Measurements from ENCODE around the gene PEX13. TPM values are rescaled to one million over a fixed set of nuclear protein-coding genes. Genes with fewer than 3 reads are reported as not detected.

Gene PEX13
- total RNA-seq, 1 donor from 2014 or later, result 23.4 TPM

DNA sequence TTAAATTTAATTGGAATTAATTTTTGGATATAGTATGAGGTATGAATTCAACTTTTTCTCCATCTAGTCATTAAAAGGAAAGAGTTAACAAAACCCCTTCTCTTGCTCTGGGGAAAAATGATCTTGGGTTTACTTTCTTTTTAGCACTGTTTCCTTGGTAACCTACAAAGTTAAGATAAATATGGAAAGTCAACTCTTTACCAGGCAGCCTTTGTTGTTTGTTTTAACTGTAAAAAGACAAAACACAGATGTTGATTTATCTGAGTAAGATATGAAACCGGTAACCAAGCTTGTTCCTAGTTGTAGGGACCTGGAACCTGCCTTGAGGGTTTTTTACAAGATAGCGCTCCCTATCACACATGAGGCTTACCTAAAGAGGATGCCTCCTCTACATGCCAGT, 38.0 kb downstream of the PEX13 start:
- H3K4me1 ChIP-seq, result peaks cover 11% of the 10 kb centered on the region
- intact Hi-C loops (cut with micrococcal nuclease), result no loop called here
- TF ChIP-seq, protein P1, sequence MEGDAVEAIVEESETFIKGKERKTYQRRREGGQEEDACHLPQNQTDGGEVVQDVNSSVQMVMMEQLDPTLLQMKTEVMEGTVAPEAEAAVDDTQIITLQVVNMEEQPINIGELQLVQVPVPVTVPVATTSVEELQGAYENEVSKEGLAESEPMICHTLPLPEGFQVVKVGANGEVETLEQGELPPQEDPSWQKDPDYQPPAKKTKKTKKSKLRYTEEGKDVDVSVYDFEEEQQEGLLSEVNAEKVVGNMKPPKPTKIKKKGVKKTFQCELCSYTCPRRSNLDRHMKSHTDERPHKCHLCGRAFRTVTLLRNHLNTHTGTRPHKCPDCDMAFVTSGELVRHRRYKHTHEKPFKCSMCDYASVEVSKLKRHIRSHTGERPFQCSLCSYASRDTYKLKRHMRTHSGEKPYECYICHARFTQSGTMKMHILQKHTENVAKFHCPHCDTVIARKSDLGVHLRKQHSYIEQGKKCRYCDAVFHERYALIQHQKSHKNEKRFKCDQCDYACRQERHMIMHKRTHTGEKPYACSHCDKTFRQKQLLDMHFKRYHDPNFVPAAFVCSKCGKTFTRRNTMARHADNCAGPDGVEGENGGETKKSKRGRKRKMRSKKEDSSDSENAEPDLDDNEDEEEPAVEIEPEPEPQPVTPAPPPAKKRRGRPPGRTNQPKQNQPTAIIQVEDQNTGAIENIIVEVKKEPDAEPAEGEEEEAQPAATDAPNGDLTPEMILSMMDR (IDR thresholded peaks at IDR 0.05; ENCODE audit: borderline replicate concordance), result no peak
- H3K9me3 ChIP-seq (replicated peaks), result no peaks in the 10 kb centered on the region
- H3K4me3 ChIP-seq, result no peak overlapping the region
- H3K27ac ChIP-seq (replicated peaks), result no peak overlapping the region
- H3K36me3 ChIP-seq, result peaks cover 28% of the 10 kb centered on the region
- DNase-seq, result no peak
- no peaks in the 10 kb centered on the region for H3K27me3 ChIP-seq (ENCODE audit: low read depth)

DNA sequence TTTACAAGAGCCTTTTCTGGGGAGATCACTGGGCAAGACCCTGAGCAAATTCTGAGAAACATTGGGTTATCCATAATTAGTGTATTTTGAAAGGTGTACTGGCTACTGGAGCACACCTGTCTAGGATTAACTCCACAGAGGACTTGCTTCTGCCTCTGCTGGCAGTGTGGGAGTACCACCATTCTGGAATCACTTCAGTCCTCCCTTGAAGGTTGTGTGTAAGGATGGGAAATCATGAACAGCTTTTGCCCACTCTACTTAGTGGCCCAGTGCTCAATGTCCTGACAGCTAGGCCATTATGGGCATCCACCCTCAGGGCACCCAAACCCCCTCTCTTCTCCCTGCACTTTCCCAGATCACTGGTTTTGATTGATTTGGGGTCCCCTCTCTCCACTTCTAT, 40.0 kb downstream of the PEX13 start:
- intact Hi-C loops (cut with micrococcal nuclease), result no loop called here
- Histone ChIP-seq H3K36me3 (peaks cover 14% of the 10 kb centered on the region), H3K27me3 (ENCODE audit: low read depth) (no peaks in the 10 kb centered on the region), H3K9me3 (replicated peaks) (no peaks in the 10 kb centered on the region), H3K4me1 (peaks cover 11% of the 10 kb centered on the region), H3K4me3 (no peak overlapping the region), H3K27ac (replicated peaks) (no peak overlapping the region)
- no peak for DNase-seq
- TF ChIP-seq, protein P1 (IDR thresholded peaks at IDR 0.05; ENCODE audit: borderline replicate concordance), result no peak

GRCh38 chr2:61059382-61059781, 41.9 kb downstream of the PEX13 start:
- peaks cover 5% of the 10 kb centered on the region for H3K36me3 ChIP-seq
- no peaks in the 10 kb centered on the region for H3K9me3 ChIP-seq (replicated peaks)
- H3K27me3 ChIP-seq (ENCODE audit: low read depth), result no peaks in the 10 kb centered on the region
- intact Hi-C loops (cut with micrococcal nuclease), result no loop called here
- no peak for DNase-seq
- H3K4me3 ChIP-seq, result no peak overlapping the region
- H3K4me1 ChIP-seq, result peaks cover 11% of the 10 kb centered on the region
- H3K27ac ChIP-seq (replicated peaks), result no peak overlapping the region
- TF ChIP-seq, protein P1 (IDR thresholded peaks at IDR 0.05; ENCODE audit: borderline replicate concordance), result no peak

DNA sequence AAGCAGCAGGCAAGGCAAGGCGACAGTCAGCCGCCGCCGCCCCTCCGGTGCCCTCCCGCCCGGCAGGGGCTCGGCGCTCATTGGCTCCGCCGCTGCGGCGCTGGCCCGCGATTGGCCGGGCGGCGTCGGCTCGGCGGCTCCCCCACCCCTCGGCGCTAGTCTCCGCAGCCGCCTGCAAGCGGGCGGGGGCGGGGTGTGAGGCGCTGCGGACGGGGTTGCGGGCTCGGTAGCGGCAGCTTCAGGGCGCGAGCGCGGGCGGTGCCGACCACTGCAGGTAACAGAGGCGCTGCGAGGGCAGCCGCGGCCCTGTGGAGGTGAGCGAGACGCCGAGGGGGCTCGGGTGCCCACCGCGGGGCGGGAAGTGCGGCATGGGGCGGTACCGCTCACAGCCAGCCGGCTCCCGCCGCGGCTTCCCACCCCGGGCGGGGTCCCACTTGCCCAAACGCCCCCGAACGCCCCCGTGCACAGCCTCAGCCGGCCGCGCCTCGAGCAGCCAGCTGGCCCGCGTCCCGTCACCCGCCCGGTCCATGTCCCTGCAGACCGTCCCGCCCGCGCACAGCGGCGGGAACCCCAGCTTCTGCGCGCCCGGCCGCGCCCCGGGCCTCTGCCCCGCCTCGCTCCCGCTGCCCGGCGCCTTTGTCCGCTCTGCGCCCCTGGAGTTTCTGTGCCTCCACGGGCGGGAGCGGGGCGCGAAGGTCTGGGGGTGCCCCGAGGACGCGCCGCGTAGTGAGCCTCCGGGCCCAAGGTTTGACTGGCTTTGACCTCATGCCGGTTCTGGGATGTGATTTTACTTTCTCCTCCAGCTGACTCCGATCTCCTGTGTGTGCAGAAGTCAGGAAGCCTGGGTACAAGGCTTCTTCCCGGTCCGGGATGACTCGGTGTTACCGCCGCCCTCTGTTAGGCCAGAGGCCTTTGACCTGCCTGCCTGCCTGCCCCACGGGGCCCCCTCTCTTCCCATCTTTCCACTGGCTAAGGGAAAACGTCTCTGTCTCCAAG, 48.5 kb downstream of the PEX13 start, which contains the start of gene SANBR:
SANBR (plus strand) TSS at position 158 of the 996 bp plus-strand sequence. CDS start 4,480 bp downstream, outside the sequence.
- Histone ChIP-seq H3K4me1 (peaks cover 21% of the 10 kb centered on the region), H3K27me3 (ENCODE audit: low read depth) (no peaks in the 10 kb centered on the region), H3K4me3 (peak within 1 kb of the TSS; percentile 98), H3K27ac (replicated peaks) (peak within 1 kb of the TSS; percentile 93), H3K9me3 (replicated peaks) (no peaks in the 10 kb centered on the region), H3K36me3 (peaks cover 8% of the 10 kb centered on the region)
- peak; percentile 87 for DNase-seq
- intact Hi-C loops (cut with micrococcal nuclease), result no loop called here
- TF ChIP-seq, protein P1 (IDR thresholded peaks at IDR 0.05; ENCODE audit: borderline replicate concordance), result peak; percentile 14

- peaks cover 58% of the 10 kb centered on the region for H3K36me3 ChIP-seq
- intact Hi-C loops (cut with micrococcal nuclease), result no loop called here
- H3K4me1 ChIP-seq, result no peaks in the 10 kb centered on the region
- no peaks in the 10 kb centered on the region for H3K9me3 ChIP-seq (replicated peaks)
- H3K27me3 ChIP-seq (ENCODE audit: low read depth), result no peaks in the 10 kb centered on the region
- TF ChIP-seq, protein P1 (IDR thresholded peaks at IDR 0.05; ENCODE audit: borderline replicate concordance), result no peak
- DNase-seq, result no peak
- no peak overlapping the region for H3K4me3 ChIP-seq
- H3K27ac ChIP-seq (replicated peaks), result no peak overlapping the region
Observed at GRCh38 chr2:61074100-61074499, 56.6 kb downstream of the PEX13 start.

Data from left ventricle myocardium inferior (tissue), 1 donor.